ENCODE measurements around the gene CKM.

GRCh38 chr19:45263013-45263412 is 59.7 kb downstream of the CKM start:
- no peak for TF ChIP-seq EZH2phosphoT487 (IDR thresholded peaks at IDR 0.05; ENCODE audit: low read depth, severe bottlenecking, unreplicated experiment)
- TF ChIP-seq, protein P1, sequence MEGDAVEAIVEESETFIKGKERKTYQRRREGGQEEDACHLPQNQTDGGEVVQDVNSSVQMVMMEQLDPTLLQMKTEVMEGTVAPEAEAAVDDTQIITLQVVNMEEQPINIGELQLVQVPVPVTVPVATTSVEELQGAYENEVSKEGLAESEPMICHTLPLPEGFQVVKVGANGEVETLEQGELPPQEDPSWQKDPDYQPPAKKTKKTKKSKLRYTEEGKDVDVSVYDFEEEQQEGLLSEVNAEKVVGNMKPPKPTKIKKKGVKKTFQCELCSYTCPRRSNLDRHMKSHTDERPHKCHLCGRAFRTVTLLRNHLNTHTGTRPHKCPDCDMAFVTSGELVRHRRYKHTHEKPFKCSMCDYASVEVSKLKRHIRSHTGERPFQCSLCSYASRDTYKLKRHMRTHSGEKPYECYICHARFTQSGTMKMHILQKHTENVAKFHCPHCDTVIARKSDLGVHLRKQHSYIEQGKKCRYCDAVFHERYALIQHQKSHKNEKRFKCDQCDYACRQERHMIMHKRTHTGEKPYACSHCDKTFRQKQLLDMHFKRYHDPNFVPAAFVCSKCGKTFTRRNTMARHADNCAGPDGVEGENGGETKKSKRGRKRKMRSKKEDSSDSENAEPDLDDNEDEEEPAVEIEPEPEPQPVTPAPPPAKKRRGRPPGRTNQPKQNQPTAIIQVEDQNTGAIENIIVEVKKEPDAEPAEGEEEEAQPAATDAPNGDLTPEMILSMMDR (IDR thresholded peaks at IDR 0.05; ENCODE audit: poor library complexity), result no peak
- TF ChIP-seq EZH2 (IDR thresholded peaks at IDR 0.05; ENCODE audit: borderline replicate concordance), result no peak

Measured in hepatocyte (in vitro differentiated cells).